Fibroblast of lung (primary cell): ENCODE measurements around the gene IL16. TPM values are rescaled to one million over a fixed set of nuclear protein-coding genes. Genes with fewer than 3 reads are reported as not detected.

ENCODE experiments used
- DNase-seq, 2 donors: peaks; one replicate each; pipeline versions ENCODE4 v3.0.0 to v3.0.0-alpha.2; 2010; ENCODE audit warnings: low read depth in 2 of 2
- H2AFZ ChIP-seq: 2 replicates; pipeline ENCODE4 v1.5.1; 2012; ENCODE audit warnings: low read length, control low read depth, inconsistent platforms
- H3K27ac ChIP-seq: 2 replicates; pipeline ENCODE4 v1.5.1; 2011; ENCODE audit warnings: low read length, control low read depth; ENCODE audit not compliant: insufficient read depth
- H3K27me3 ChIP-seq: 2 replicates; pipeline ENCODE4 v1.5.1; 2011; ENCODE audit warnings: mild to moderate bottlenecking, low read length; ENCODE audit not compliant: control insufficient read depth, insufficient read depth
- H3K36me3 ChIP-seq: 2 replicates; pipeline ENCODE4 v1.5.1; 2011; ENCODE audit warnings: low read length; ENCODE audit not compliant: control insufficient read depth, insufficient read depth
- H3K4me1 ChIP-seq: 2 replicates; pipeline ENCODE4 v1.5.1; 2011; ENCODE audit warnings: low read length; ENCODE audit not compliant: control insufficient read depth, insufficient read depth; ENCODE audit errors: extremely low read depth
- H3K4me2 ChIP-seq: 2 replicates; pipeline ENCODE4 v1.5.1; 2011; ENCODE audit warnings: low read length, control low read depth; ENCODE audit not compliant: insufficient read depth; ENCODE audit errors: extremely low read depth
- H3K4me3 ChIP-seq, 4 experiments: fragments of 200-600 bp in 1 of 4; sonication (generic) in 1 of 4; replicated peaks in 1 of 4; 2 replicates each; pipeline ENCODE4 v1.5.1; 2011 to 2016; ENCODE audit warnings: low read length in 4 of 4, low read depth in 3 of 4, mild to moderate bottlenecking in 3 of 4, control low read depth in 2 of 4, inconsistent platforms in 1 of 4, mixed read lengths in 1 of 4; ENCODE audit not compliant: insufficient read depth in 1 of 4; ENCODE audit errors: control extremely low read depth in 1 of 4
- H3K79me2 ChIP-seq: 2 replicates; pipeline ENCODE4 v1.5.1; 2012; ENCODE audit warnings: mild to moderate bottlenecking, low read length, inconsistent platforms; ENCODE audit not compliant: control insufficient read depth, insufficient read depth
- H3K9ac ChIP-seq: 2 replicates; pipeline ENCODE4 v1.5.1; 2011; ENCODE audit warnings: mild to moderate bottlenecking, low read length, control low read depth; ENCODE audit not compliant: insufficient read depth
- H3K9me3 ChIP-seq: 2 replicates; pipeline ENCODE4 v1.5.1; 2012; ENCODE audit warnings: low read depth, low read length; ENCODE audit not compliant: control insufficient read depth, insufficient read depth
- H4K20me1 ChIP-seq: 2 replicates; pipeline ENCODE4 v1.5.1; 2011; ENCODE audit warnings: low read length; ENCODE audit not compliant: control insufficient read depth, insufficient read depth; ENCODE audit errors: extremely low read depth
- EZH2 ChIP-seq: IDR thresholded peaks from 2 replicates; pipeline ENCODE4 v1.5.1; 2012; ENCODE audit warnings: low read length, control low read depth, mild to moderate bottlenecking; ENCODE audit errors: missing control alignments
- polyA plus RNA-seq, 2 donors: library from polyadenylated mRNA; depleted of rRNA in 1 of 2; stranded (reverse) in 1 of 2; unstranded in 1 of 2; fragments of >200 nt; gene quantifications; 2 replicates each; pipeline ENCODE4 v1.2.1, GENCODE V29; 2011 to 2012; ENCODE audit warnings: missing spikeins in 1 of 2
- total RNA-seq: library from RNA; depleted of rRNA; stranded (reverse); fragments of >200 nt; gene quantifications from 2 replicates; pipeline ENCODE4 v1.2.1, GENCODE V29; 2014
- TF ChIP-seq, protein P1 (sequence below), 2 donors: IDR thresholded peaks in 1 of 2; conservative IDR thresholded peaks in 1 of 2; 1 replicate in 1 of 2; 2 replicates in 1 of 2; pipeline ENCODE4 v1.5.1; 2011 to 2012; ENCODE audit warnings: low read length in 2 of 2, control low read depth in 1 of 2, inconsistent platforms in 1 of 2, low read depth in 1 of 2, mild to moderate bottlenecking in 1 of 2

IL16 gene
- total and polyA plus RNA-seq, 2 donors (not counting 1 experiment from before 2014, with no cell fraction given) = 0.96 to 5.0 TPM

DNA sequence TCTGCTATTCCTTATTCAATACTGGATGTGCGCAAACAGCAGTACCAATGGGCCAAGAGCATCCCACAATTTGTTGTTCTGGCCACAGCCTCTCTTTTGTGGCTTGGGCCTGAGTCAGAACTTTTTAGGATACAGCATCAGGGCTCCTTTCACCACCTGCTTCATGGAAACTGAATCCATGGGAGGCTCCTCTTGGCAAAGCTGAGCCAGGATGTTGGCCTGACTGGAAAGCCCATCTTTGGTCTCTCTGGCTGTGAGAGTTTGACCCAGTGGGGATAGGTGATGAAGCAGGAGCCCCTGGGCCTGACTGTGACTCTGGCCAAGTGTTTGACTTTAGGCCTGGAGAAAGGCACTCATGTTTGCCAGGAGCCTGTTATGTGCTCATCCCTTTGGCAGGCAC, 27.6 kb downstream of the IL16 start:
- H3K9me3 ChIP-seq = no peaks in the 10 kb centered on the region
- no peak overlapping the region for H2AFZ ChIP-seq
- no peak overlapping the region for H3K9ac ChIP-seq
- no peak for TF ChIP-seq EZH2
- TF ChIP-seq, protein P1, sequence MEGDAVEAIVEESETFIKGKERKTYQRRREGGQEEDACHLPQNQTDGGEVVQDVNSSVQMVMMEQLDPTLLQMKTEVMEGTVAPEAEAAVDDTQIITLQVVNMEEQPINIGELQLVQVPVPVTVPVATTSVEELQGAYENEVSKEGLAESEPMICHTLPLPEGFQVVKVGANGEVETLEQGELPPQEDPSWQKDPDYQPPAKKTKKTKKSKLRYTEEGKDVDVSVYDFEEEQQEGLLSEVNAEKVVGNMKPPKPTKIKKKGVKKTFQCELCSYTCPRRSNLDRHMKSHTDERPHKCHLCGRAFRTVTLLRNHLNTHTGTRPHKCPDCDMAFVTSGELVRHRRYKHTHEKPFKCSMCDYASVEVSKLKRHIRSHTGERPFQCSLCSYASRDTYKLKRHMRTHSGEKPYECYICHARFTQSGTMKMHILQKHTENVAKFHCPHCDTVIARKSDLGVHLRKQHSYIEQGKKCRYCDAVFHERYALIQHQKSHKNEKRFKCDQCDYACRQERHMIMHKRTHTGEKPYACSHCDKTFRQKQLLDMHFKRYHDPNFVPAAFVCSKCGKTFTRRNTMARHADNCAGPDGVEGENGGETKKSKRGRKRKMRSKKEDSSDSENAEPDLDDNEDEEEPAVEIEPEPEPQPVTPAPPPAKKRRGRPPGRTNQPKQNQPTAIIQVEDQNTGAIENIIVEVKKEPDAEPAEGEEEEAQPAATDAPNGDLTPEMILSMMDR (conservative IDR thresholded peaks at IDR 0.05 in 1 of 2, IDR thresholded peaks at IDR 0.05 in 1 of 2; ENCODE audit: low read depth in 1 of 2, low read length in 2 of 2) = no peak
- peaks cover 2% of the 10 kb centered on the region for H3K4me1 ChIP-seq
- H3K79me2 ChIP-seq = no peaks in the 10 kb centered on the region
- no peaks in the 10 kb centered on the region for H4K20me1 ChIP-seq
- H3K36me3 ChIP-seq = no peaks in the 10 kb centered on the region
- DNase-seq = no peak
- H3K4me3 ChIP-seq = no peak overlapping the region
- H3K4me2 ChIP-seq = no peak overlapping the region
- no peaks in the 10 kb centered on the region for H3K27me3 ChIP-seq
- no peak overlapping the region for H3K27ac ChIP-seq

DNA sequence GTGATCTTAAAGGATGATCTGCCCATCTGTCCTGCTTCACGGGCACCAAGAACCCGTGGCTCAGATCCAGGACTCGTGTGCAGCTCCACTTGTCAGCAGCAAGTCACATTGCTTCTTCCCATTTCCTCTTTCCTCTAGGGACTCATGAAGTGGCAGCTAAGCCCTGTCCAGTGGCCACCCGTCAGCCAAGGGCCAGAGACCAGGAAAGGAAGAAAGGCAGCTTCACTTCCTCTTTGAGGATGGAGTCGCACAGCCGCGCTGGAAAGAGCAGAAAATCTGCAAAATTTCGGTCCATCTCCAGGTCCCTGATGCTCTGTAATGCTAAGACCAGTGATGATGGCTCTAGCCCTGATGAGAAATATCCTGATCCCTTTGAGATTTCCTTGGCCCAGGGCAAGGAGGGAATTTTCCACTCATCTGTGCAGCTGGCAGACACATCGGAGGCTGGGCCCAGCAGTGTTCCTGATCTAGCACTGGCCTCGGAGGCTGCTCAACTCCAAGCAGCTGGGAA, 28.5 kb downstream of the IL16 start:
- no peaks in the 10 kb centered on the region for H3K9me3 ChIP-seq
- no peaks in the 10 kb centered on the region for H3K36me3 ChIP-seq
- no peak overlapping the region for H3K27ac ChIP-seq
- H3K4me1 ChIP-seq = peaks cover 5% of the 10 kb centered on the region
- H3K79me2 ChIP-seq = no peaks in the 10 kb centered on the region
- TF ChIP-seq EZH2 = no peak
- TF ChIP-seq, protein P1 (conservative IDR thresholded peaks at IDR 0.05 in 1 of 2, IDR thresholded peaks at IDR 0.05 in 1 of 2; ENCODE audit: low read depth in 1 of 2, low read length in 2 of 2) = no peak
- no peaks in the 10 kb centered on the region for H4K20me1 ChIP-seq
- no peak overlapping the region for H3K9ac ChIP-seq
- H3K4me2 ChIP-seq = no peak overlapping the region
- H3K4me3 ChIP-seq = no peak overlapping the region
- H3K27me3 ChIP-seq = no peaks in the 10 kb centered on the region
- H2AFZ ChIP-seq = peak overlapping the region; percentile 15
- no peak for DNase-seq

DNA sequence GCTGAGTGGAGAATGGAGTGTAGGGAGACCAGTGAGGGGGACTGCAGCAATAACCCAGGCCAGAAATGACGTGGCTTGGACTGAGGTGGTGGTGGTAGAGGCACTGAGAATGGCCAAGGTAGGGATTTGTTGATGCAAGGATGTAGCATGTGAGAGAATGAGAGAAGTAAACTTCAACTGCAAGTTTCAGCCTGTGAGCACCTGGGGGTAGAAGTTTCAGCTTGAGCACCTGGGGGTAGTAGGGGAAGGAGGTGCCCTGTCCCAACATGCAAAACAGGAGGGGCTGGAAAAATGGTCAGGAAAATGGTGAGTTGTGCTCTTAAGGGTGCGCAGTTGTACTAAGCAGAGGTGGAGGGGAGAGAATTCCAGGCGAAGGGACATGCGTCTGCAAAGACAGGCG, 31.0 kb downstream of the IL16 start:
- Histone ChIP-seq H3K4me2 (no peak overlapping the region), H4K20me1 (no peaks in the 10 kb centered on the region), H3K4me3 (no peak overlapping the region), H3K9me3 (no peaks in the 10 kb centered on the region), H2AFZ (no peak overlapping the region), H3K36me3 (no peaks in the 10 kb centered on the region), H3K27ac (no peak overlapping the region), H3K27me3 (no peaks in the 10 kb centered on the region), H3K79me2 (no peaks in the 10 kb centered on the region), H3K9ac (no peak overlapping the region), H3K4me1 (peaks cover 5% of the 10 kb centered on the region)
- TF ChIP-seq EZH2 = no peak
- TF ChIP-seq, protein P1 (conservative IDR thresholded peaks at IDR 0.05 in 1 of 2, IDR thresholded peaks at IDR 0.05 in 1 of 2; ENCODE audit: low read depth in 1 of 2, low read length in 2 of 2) = no peak
- DNase-seq = no peak
